Nucleus accumbens (tissue), 56 donors: ENCODE data around the gene POU2AF1.
"Not testable (repeated sequence)": the region's sequence is repeated elsewhere in the genome, so short reads cannot be mapped to it uniquely, and the experiment has no call there.

ENCODE experiments used
- DNase-seq, 56 donors: peaks; one replicate each; lab custom pipeline; 2025; lab: John Stamatoyannopoulos, UW

Gene POU2AF1

DNA sequence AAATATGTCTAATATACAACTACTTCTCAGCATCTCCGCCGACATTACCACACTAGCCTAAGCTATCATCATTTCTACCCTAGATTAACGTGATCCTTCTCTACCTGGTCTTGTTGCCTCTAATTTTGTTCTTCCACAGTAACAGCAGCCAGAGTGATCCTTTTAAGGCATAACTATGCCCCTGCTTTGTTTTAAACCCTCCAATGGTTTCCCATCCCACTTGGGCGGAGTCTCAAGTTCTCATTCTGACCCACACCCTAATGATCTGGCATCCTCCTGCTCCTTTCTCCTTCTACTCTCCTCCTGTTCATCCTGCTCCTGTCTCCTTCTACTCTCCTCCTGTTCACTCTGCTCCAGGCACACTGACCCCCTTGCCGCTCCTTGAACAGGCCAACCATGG, 31.9 kb upstream of the POU2AF1 start:
- DNase-seq, result no peak

DNA sequence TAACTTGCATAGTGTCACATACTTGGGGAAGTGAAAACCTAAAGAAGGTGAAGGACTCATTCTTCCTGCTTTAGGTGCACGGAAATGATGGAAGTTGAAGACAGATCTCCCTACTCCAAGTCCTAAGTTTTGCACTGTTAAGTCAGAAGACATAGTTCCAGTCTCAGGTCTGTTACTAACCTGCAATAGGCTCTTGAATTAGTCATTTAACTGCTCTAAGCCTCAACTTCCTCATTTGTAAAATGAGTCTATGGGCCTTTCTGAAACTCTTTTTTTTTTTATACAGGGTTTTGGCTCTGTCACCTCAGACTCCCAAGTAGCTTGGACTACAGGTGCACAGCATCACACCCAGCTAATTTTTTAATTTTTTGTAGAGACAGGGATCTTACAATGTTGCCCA, 30.8 kb upstream of the POU2AF1 start:
- no peak for DNase-seq

DNA sequence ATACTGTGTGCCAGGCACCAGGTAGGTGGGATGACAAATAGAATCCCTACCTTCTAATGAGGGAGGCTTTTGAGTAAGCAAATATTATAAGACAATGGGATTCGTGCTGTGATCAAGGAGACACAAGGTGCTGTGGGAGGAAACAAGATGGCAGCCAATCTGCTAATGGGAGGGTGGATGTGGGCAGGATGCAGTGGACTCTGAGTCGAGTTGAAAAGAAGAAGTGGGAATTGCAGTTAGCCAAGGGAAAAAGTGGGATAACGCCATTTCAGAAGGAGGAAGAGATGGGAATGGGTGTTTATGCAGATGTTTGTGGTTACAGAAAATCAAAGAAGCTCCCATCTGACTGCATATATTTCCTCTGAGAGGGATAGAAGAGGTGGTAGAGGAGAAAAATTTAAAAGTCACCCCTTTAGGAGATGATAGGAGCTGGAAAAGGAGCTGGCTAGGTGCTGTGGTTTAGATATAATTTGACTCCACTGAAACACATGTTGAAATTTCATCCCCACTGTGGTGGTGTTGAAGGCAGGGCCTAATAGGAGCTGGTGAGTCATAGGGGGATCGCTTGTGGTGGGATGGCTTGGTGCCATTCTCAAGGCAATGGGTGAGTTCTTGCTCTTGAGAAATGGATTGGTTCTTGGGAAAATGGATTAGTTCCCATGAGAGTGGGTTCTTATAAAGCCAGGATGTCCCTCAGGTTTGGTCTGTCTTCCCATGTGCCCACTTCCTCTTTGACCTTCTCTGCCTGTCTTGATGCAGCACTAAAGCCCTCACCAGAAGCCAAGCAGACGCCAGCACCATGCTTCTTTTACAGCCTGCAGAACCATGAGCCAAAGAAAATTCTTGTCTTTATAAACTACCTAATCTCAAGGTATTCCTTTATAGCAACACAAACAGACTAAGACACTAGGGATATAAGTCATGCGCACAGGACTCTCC, 30.0 kb upstream of the POU2AF1 start:
- no peak for DNase-seq

DNA sequence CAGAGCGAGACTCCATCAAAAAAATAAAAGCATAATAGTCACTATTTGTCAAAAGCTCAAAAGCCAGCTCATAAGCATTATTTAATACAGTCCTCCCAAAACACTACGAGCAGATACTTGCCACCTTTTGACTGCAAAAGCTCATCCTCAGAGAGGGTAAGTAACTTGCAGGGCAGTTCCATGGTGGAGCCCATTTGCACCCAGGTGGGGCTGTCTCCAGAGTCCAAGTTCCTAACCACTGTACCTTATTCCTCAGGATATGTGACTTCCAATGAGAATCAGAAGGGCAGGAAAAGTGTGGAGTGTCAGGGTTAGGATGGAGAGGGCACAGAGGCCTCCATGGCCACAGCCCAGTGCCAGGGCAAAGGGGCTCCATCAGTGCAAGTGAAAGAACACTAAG, 28.6 kb upstream of the POU2AF1 start:
- no peak for DNase-seq

DNA sequence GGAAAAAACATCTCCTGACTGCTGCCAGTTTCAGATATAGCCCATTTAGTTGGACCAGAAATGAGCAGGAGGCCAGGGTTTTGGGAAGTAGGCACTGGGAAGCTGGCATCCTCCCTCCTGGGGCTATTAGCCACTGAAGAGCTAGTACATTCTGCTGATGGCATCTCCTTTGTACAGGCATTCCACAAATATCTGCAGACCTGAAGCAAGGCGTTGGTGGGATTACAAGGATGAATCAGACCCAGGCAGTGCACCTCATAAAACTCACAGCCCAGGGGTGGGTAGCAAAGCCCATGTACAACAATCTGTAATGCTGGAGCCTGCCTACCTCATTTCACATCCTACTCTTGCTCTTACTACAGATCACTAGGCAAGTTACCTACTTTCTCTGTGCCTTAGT, 27.5 kb upstream of the POU2AF1 start:
- DNase-seq, result no peak

DNA sequence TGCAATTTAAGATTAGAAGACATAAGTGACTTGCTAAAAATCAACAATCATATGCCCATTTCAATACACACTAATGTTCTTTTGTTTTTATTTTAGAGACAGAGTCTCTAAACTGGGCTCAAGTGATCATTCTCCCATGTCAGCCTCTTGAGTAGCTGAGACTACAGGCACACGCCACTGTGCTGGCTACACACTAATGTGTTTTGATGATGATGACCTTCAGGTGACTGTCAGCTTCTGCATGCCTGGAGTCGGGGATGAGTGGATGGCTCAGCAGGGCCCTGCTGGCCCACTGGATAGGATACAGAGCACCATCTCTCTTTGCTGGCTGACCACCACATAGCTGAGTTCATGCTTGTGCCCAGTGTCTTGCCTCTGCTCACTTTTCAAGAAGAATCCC, 27.0 kb upstream of the POU2AF1 start:
- no peak for DNase-seq

DNA sequence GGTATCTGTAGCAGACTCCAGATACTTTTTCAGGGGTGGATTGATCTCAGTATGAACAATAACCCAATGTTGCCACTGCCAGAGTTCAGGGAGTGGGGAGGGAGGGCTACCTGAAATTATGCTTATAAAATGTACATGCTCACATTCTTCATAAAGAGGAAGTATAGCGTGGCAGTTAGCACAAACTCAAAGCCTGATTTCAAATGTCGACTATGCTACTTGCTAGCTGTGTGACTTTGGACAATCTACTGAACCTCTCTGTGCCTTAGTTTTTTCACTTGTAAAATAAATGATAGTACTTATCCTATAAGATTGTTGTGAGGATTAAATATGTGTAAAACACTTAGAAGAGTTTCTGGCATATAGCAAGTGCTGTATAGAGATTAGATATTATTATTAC, 26.5 kb upstream of the POU2AF1 start:
- no peak for DNase-seq

DNA sequence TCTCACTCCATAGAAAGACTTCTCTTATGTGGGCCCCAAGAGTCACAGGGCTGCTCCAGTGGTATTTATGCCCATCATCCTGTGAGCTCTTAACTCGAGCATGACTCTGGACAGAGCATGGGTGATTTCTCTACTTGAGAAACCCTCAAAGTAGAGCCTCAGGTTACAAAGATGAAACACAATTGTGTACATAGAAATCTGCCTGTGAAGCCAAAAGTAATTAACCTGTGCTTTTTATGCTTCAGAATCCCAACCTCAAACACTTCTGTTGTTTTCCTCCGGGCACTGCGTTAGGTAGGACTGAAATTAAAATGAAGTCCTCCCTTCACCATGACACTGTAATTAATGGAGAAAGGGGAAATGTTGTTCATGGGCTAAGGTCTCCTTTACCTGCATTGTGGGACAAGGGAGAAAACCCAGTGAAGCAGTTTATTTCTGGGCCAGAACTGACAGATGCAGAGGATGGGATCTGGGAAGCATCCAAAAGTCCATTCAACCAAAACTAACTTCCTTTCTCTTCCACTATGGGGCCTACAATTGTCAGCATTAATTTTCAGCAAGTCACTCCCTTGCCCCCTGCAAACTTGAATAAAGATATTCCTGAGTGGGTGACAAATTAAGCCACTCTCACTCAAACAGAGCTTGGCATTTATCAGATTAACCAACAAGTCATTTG, 24.1 kb upstream of the POU2AF1 start:
- no peak for DNase-seq

DNA sequence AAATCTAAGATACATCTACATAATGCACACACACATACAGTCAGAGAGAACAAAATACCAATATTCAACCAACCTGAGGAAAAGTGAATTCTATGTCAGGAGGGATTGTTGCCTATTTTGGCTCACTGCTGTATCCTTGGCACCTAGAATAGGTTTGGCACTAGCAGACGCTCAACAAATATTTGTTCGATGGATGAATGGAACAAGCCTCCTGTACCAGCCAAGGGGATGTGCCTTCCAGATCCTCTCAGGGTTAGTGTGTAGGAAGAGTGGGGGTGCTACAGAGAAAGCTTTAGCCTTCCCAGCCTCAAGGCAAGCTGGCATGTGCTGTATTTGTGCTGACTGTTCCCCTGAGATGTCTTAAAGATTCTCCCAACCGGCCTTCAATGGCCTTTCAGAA, 23.3 kb upstream of the POU2AF1 start:
- DNase-seq, result no peak

DNA sequence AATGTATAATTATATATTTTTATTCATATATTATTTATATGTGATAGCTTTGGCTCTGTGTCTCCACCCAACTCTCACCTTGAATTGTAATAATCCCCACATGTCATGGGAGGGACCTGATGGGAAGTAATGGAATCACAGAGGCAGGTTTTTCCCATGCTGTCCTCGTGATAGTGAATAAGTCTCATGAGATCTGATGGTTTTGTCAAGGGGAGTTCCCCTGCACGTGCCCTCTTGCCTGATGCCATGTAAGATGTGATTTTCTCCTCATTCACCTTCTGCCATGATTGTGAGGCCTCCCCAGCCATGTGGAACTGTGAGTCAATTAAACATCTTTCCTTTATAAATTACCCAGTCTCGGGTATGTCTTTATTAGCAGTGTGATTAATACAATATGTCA, 22.9 kb upstream of the POU2AF1 start:
- DNase-seq, result not testable (repeated sequence)

DNA sequence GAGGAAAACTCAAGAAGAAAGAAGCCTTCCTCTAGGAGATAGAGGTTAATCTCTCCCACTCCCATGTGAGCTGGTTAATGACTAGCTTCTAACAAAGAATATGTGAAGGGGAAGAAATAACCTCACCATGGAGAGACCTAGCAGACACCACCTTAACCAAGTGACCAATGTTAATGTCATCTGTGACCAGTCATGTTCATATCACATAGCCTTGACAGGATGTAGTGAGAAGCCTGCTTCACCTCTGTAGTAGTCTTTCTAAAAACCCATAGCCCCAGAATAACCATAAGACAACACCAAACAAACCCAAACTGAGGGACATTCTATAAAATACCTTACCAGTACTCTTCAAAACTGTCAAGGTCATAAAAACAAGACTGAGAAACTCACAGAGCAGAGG, 21.5 kb upstream of the POU2AF1 start:
- no peak for DNase-seq

DNA sequence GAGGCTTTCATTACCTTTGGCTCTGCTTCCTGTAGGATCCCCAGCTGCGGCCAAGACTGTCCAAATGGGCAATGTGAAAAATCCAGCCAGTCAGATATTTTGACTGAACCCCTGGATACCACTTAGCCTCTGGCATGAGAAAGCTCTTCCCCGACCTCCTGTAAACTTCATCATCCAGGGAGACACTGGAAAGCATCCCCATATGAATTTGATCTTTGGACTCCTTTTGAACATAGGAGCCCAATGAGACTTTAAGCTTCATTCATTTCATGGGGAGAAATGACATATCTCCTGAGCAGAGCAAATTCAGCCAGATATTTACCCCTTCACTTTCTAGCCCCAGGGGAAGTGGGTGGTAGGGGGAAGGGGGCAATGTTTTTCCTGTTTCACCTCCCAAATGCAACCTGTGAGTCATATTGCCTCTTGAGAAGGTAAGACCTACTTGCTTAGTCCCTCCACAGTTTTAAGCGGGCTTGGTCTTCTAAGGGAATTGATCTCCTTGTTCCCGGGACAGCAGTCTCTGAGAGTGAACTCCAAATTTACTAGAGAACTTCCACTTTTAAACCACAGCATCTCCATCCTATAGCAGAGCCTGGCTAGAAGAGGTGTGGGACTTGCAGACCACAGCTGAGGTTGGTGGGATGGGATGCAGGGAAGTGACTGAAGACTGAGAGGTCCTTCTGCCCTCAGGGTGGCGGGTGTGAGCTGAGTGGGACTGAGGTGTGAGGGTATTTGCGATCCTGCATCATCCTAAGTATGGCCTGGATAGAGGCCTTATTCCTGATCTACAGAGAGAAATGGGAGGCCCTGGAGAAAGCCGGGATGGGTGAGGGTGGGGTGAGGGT, 20.3 kb upstream of the POU2AF1 start:
- no peak for DNase-seq

DNA sequence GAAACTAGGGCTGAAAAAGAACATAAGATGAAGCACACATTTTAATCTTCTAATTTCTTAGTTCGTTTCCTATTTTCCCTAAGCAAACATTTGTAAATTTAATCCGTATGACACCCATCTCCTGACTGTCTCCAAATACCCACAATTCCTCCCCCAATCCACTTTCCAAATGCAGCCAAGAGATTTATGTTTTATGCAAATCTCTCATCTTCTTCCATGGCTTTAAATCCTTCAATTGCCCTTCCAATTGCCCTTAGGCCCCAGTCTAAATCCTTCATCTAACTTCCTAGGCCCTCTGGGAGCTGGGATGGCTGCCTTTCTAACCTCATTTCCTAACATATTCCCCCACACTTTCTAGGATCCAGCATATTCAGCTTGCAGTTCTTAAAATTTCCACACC, 18.0 kb upstream of the POU2AF1 start:
- no peak for DNase-seq

DNA sequence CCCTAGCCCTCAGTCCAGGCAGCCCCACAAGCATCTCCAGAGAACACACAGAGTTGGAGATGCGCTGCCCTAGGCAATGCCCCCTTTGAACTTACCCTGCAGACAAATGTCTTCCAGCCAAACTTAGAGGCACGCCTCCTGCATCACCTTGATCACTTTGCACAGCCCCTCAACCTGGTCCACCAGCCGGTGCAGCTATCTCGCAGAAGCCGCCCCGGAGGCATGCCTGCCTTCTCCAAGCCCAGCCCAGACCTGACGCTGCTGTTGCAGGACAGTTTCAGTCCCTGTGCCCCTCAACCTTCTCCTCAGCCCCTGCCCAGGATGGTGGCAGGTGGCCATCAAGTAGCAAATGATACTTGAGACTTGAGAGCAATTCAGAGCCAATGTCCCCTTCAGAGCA, 16.7 kb upstream of the POU2AF1 start:
- DNase-seq, result no peak

DNA sequence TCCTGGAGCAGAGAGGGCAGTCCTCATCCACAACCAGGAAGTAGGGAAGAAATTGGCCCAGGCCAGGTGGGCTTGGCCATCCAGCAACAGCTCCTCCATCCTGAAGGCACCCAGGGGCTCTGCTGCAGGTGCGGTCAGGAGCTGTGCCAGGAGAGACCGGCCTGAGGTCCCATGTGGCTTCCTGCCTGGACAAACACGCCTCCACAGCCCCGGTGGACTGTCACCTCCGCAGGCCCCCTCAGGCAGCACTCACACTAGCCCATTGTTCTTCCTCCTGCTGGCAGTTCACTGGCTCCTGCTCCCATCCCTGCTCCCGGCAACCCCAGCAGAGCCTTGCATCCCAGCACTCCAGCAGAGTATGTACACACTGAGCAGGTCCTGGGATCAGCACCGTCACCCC, 16.0 kb upstream of the POU2AF1 start:
- DNase-seq, result no peak

DNA sequence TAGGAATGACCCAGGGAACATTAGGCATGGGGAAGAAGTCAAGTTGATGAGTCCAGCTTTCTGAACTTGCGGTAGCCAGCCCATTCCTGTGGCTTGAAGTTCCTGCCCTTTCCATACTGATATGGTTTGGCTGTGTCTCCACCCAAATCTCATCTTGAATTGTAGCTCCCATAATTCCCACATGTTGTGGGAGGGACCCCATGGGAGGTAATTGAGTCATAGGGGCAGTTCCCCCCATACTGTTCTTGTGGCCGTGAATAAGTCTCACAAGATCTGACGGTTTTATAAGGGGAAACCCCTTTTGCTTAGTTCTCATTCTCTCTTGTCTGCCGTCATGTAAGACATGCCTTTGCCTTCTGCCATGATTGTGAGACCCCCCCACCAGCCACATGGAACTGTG, 15.1 kb upstream of the POU2AF1 start:
- DNase-seq, result not testable (repeated sequence)

DNA sequence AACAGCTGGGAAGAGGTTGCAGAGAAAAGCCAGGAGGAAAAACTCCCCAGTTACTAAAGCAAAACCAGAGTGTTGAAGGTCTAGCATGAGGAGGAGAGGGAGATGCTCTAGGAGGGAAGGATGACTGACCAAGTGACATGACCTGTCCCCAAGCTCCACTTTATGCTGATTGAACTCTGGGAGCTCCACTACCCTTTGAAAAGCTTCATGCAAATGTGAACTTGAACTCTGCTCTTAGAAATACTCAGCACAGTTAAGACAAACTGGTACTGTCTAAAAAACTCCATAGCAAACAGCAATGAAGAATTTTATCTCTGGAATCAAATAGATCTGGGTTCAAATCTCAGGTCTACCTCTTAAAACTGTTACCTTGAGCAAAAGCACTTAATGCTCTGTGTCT, 14.5 kb upstream of the POU2AF1 start:
- no peak for DNase-seq

DNA sequence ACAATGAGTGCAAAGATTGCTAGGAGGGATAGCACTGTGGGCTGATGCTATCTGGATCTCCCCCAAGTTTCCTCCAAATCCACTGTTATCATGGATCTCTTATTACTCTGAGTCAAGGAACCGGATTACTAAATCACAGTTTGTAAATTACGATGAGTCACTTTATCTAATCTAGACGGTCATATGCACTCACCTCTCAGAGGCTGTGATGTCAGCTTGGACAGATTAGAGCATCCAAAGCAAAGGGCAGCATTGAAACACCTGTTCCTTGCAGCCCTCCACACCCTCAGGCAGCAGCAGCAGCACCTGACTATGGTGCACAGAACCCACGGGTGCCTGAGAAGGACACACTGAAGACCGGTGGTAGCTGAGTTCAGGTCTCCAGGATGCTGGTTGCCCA, 14.0 kb upstream of the POU2AF1 start:
- DNase-seq, result no peak

DNA sequence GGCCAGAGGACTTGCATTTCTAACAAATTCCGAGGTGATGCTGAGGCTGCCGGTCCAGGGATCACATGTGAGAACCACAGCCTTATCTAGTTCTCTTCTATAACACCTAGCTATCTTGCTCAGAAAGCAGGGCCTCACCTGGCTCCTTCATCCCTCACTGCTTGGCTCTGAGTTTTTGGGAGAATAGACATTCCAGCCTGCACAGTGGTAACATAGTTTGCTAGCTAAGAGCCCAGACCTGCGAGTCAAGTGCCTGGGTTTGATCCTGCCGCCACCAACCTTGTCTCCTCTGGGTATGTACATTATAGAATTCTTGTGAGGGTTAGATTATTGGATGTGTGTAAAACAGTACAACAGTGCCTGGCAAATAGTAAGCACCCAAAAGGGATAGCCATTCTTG, 13.5 kb upstream of the POU2AF1 start:
- no peak for DNase-seq

DNA sequence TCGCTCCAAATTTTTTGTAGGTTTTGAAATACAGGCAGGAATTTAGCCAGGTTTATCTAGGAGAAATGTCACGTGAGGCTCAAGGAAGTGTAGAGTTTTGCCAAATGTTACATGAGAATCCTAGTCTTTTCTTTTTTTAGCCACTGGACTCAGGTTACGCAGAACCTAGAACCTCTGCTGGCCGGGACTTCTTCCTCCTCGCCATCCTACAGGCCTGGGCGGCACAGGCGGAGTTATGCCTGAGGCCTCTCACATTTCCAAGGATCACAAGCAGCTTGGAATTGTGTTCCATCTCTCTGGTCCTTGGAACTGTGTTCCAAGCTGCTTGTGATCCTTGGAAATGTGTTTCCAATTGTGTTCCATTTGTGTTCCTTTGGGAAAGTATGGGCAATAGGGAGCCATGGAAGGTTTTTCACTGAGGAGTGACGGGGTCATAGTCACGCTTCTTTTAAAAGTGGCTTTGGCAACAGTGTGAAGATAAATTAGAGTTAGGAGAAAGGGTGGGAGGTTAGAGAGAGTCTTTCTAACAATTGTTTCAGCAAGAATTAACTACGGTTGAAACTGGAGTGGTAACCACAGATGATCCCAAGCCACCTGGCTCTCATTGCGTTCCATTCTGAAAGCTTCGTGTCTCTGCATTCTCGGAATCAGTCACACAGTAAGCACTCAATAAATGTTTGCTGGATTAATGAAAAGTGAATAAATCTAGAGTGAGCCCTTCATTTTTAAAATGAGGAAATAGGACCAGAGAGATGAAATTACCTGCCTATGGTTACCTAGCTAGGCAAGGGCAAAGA, 12.5 kb upstream of the POU2AF1 start:
- no peak for DNase-seq
